Kidney tubule cell (primary cell): ENCODE data around the gene DDX47.
"Not testable (repeated sequence)": the region's sequence is repeated elsewhere in the genome, so short reads cannot be mapped to it uniquely, and the experiment has no call there.

Experiments
- DNase-seq: peaks from one replicate; pipeline ENCODE4 v3.0.0-alpha.2; 2018; ENCODE audit warnings: low spot score

DDX47 gene

GRCh38 chr12:12872139-12872933 lies 59.2 kb downstream of the DDX47 start:
- DNase-seq, result peak; percentile 90

DNA sequence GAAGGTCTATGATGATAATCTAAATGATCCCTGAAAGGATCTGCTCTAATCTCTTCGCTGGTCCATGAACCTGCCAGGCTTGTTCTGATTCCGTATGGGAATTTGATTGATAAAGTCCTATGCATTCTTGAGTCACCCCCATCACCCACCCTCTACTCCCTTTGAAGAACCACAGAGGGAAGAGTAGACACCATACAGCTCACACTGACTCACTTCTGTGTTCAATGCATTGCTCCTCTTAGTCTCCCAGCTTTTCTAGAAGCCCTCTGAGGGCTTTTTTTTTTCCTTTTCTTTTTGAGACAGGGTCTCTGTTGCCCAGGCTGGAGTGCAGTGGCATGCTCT lies 59.8 kb downstream of the DDX47 start:
- DNase-seq, result no peak

DNA sequence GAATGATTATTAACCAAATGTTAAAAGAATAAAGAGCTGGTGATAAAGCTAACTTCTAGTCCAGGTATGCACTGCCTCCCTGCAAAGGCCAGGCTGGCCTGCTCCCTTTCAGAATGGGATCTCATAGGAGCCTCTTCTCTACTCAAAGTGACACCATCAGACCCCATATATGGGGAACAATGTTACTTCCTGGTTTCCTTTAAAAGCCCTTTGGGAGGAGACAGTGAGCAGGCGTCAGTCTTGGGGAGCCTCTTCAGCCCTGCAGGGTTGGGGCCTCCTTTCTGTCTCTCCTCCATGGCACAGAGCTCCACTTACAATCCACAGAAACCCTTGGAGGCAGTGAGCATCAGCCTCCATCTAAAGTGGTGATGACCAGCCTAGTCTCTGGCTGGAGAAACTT lies 60.9 kb downstream of the DDX47 start:
- no peak for DNase-seq

DNA sequence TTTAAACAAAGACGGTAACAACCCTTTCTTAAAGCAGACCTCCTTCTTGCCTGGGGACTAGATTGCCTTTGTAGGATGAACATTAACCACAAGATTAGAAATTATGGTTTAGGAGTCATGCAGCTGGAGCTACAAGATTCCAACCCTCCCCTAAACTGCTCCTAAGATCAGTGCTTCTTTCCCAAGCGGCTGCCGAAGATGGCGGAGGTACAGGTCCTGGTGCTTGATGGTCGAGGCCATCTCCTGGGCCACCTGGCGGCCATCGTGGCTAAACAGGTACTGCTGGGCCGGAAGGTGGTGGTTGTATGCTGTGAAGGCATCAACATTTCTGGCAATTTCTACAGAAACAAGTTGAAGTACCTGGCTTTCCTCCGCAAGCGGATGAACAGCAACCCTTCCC lies 62.2 kb downstream of the DDX47 start:
- DNase-seq, result not testable (repeated sequence)

DNA sequence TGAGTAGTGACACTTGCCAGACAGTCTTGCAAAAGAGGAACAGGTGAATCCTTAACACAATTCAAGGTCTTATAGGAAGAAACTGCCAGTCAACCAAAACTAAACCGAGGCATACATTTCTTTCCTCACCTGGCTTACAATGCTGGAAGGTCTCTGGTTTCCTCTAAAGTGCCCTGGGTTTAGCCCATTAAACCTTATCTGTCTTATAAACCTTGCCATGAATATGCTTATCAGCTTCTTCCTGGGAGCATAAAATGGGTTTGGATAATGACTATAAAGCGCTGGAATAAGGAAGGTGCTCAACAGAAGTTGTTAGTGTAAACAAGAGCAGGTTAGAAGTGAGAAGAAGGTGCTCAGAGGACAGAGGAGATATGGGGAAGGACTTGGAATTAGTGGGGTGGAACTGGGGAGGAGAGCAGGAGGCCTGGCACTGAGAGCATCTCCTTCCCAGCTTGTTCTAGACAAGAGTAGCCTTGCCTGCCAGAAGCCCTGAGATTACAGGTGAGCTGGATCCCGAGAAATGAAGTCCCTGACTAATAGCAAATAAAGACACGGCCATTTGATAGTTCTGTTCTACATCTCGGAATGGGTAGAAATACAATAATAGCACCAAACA lies 64.1 kb downstream of the DDX47 start:
- DNase-seq, result no peak

- DNase-seq, result no peak
These were observed 64.8 kb downstream of the DDX47 start for GRCh38 chr12:12877781-12878455.
